NT2/D1 (cell line): ENCODE data around the gene BARX2.

ENCODE experiments used
- SUZ12 ChIP-seq: IDR thresholded peaks from 2 replicates; pipeline ENCODE4 v1.6.1; 2011; ENCODE audit not compliant: insufficient read length, insufficient read depth; ENCODE audit errors: extremely low read depth
- YY1 ChIP-seq: IDR thresholded peaks from 2 replicates; pipeline ENCODE4 v1.6.1; 2011; ENCODE audit not compliant: insufficient read length, insufficient read depth
- ZNF274 ChIP-seq: IDR thresholded peaks from 2 replicates; pipeline ENCODE4 v1.6.1; 2011; ENCODE audit warnings: mild to moderate bottlenecking, low read depth, low read length

- TF ChIP-seq YY1 (no peak), SUZ12 (no peak), ZNF274 (no peak)
Observed at GRCh38 chr11:129455756-129456655, 80.4 kb downstream of the BARX2 start.
